GDM1 (cell line): ENCODE results near the gene CTSK.
"Not testable (repeated sequence)": the region's sequence is repeated elsewhere in the genome, so short reads cannot be mapped to it uniquely, and the experiment has no call there.

Experiments used
- DNase-seq: peaks from one replicate; lab custom pipeline; 2025; lab: John Stamatoyannopoulos, UW

CTSK gene

GRCh38 chr1:150805899-150806298 lies 2.2 kb downstream of the CTSK start:
- DNase-seq = no peak

GRCh38 chr1:150804671-150805070 lies 3.4 kb downstream of the CTSK start:
- no peak for DNase-seq

- DNase-seq = no peak
Measured at GRCh38 chr1:150799089-150799488, 9.0 kb downstream of the CTSK start.

- DNase-seq = no peak
Measured at GRCh38 chr1:150798525-150798924, 9.5 kb downstream of the CTSK start.

- no peak for DNase-seq
Measured at GRCh38 chr1:150796374-150796773, 11.7 kb downstream of the CTSK start.

GRCh38 chr1:150793778-150794177 lies 14.3 kb downstream of the CTSK start:
- DNase-seq = not testable (repeated sequence)

- no peak for DNase-seq
Measured at GRCh38 chr1:150793221-150793620, 14.8 kb downstream of the CTSK start.

GRCh38 chr1:150791585-150791984 lies 16.5 kb downstream of the CTSK start:
- no peak for DNase-seq

- DNase-seq = no peak
Measured at GRCh38 chr1:150789396-150789795, 18.7 kb downstream of the CTSK start.

- DNase-seq = no peak
Measured at GRCh38 chr1:150788946-150789345, 19.1 kb downstream of the CTSK start.

- DNase-seq = no peak
Measured at GRCh38 chr1:150787455-150787854, 20.6 kb downstream of the CTSK start.

- no peak for DNase-seq
Measured at GRCh38 chr1:150780510-150780909, 27.6 kb downstream of the CTSK start.

- DNase-seq = no peak
Measured at GRCh38 chr1:150778409-150778808, 29.7 kb downstream of the CTSK start.

GRCh38 chr1:150777544-150777943 lies 30.5 kb downstream of the CTSK start:
- no peak for DNase-seq

- not testable (repeated sequence) for DNase-seq
Measured at GRCh38 chr1:150775931-150776505, 32.0 kb downstream of the CTSK start.

GRCh38 chr1:150775276-150775675 lies 32.8 kb downstream of the CTSK start:
- no peak for DNase-seq

GRCh38 chr1:150772326-150772725 lies 35.7 kb downstream of the CTSK start:
- DNase-seq = no peak

- DNase-seq = not testable (repeated sequence)
Measured at GRCh38 chr1:150767704-150768103, 40.4 kb downstream of the CTSK start.

- DNase-seq = not testable (repeated sequence)
Measured at GRCh38 chr1:150765977-150766301, 42.1 kb downstream of the CTSK start.

GRCh38 chr1:150765296-150765976 lies 42.6 kb downstream of the CTSK start, which contains the start of gene CTSS:
CTSS (minus strand) TSS chr1:150765778; CDS start chr1:150764763, 1,015 bp downstream.
- peak; percentile 60 for DNase-seq

- no peak for DNase-seq
Measured at GRCh38 chr1:150764617-150765101, 43.4 kb downstream of the CTSK start.

GRCh38 chr1:150763018-150763417 lies 45.0 kb downstream of the CTSK start:
- DNase-seq = no peak

GRCh38 chr1:150762552-150762951 lies 45.5 kb downstream of the CTSK start:
- no peak for DNase-seq

- no peak for DNase-seq
Measured at GRCh38 chr1:150761801-150762200, 46.3 kb downstream of the CTSK start.
